ENCODE results near the gene SPAAR.

DNA sequence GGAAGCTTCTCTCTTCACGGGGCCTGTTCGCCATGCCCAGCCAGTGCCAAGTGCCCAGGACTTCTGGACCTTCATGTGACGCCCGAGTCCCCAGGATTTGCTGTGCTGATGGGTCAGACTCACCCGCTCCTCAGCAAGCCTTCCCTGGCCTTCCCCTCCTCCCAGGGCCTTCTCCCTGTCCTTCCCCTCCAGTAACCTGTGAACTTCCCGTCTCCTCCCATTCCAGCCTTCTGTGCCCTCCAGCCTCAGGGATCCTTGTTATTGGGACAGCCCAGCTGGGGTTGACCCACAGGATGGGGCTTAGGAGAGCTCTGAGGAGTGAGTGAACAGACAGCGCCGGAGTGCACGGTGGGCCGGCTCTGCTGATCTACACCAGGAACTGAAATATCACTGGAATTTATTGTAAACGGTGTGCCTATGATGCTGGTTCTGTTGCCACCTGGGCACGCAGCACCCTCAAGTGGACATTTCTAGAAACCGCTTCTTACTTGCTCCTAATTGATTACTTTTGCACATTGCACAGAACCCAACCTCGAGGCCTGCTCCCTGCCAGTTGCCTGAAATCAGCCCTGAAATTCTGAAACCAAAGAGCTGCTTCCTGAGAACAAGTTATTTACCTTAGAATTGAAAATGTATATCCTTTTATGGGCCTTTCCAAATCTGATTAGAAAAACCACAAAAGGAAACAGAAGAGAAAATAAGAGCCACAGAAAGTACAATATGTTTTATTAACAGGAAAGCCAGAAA, 1.5 kb downstream of the SPAAR start:
- TF ChIP-seq, protein P1, sequence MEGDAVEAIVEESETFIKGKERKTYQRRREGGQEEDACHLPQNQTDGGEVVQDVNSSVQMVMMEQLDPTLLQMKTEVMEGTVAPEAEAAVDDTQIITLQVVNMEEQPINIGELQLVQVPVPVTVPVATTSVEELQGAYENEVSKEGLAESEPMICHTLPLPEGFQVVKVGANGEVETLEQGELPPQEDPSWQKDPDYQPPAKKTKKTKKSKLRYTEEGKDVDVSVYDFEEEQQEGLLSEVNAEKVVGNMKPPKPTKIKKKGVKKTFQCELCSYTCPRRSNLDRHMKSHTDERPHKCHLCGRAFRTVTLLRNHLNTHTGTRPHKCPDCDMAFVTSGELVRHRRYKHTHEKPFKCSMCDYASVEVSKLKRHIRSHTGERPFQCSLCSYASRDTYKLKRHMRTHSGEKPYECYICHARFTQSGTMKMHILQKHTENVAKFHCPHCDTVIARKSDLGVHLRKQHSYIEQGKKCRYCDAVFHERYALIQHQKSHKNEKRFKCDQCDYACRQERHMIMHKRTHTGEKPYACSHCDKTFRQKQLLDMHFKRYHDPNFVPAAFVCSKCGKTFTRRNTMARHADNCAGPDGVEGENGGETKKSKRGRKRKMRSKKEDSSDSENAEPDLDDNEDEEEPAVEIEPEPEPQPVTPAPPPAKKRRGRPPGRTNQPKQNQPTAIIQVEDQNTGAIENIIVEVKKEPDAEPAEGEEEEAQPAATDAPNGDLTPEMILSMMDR (conservative IDR thresholded peaks at IDR 0.05; ENCODE audit: low read length), result peak; percentile 68
- no peak; the same call in 1 of the 2 replicates for TF ChIP-seq EZH2phosphoT487 (IDR thresholded peaks at IDR 0.05; ENCODE audit: borderline replicate concordance)

Measured in Loucy (cell line).